ENCODE data around the gene ELMO1. TPM values are rescaled to one million over a fixed set of nuclear protein-coding genes. Genes with fewer than 3 reads are reported as not detected.

The ELMO1 gene
- total and polyA plus RNA-seq, 10 of the 15 experiments (the other 5 are each of a cell fraction or from before 2014, with no cell fraction given): 22.6 to 85.9 (median 56.6) TPM

DNA sequence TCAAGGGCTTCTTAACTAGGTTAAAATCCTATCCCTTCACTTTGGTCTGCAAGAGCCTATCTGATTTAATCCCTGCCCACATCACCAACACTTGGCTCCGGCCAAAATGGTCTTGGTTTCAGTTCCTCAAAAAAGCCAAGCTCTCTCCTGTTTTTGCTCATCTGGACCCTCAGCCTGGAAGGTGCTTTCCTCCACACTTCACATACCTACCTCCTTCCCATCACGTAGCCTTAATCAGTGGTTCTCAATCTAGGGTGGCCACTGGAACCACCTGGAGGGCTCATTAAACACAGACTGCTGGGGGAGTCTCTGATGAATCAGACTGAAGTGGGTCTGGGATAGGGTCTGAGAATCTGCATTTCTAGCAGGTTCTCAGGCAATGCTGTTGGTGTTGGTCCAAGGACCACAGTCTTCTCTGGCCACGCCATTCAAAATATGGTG is 497.4 kb downstream of the ELMO1 start (continued):
- TF ChIP-seq, protein P1, sequence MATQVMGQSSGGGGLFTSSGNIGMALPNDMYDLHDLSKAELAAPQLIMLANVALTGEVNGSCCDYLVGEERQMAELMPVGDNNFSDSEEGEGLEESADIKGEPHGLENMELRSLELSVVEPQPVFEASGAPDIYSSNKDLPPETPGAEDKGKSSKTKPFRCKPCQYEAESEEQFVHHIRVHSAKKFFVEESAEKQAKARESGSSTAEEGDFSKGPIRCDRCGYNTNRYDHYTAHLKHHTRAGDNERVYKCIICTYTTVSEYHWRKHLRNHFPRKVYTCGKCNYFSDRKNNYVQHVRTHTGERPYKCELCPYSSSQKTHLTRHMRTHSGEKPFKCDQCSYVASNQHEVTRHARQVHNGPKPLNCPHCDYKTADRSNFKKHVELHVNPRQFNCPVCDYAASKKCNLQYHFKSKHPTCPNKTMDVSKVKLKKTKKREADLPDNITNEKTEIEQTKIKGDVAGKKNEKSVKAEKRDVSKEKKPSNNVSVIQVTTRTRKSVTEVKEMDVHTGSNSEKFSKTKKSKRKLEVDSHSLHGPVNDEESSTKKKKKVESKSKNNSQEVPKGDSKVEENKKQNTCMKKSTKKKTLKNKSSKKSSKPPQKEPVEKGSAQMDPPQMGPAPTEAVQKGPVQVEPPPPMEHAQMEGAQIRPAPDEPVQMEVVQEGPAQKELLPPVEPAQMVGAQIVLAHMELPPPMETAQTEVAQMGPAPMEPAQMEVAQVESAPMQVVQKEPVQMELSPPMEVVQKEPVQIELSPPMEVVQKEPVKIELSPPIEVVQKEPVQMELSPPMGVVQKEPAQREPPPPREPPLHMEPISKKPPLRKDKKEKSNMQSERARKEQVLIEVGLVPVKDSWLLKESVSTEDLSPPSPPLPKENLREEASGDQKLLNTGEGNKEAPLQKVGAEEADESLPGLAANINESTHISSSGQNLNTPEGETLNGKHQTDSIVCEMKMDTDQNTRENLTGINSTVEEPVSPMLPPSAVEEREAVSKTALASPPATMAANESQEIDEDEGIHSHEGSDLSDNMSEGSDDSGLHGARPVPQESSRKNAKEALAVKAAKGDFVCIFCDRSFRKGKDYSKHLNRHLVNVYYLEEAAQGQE (IDR thresholded peaks at IDR 0.05; ENCODE audit: low read depth, low read length): no peak
- TF ChIP-seq NBN (IDR thresholded peaks at IDR 0.05) (peak; percentile 94; the same call in 1 of the 2 replicates), HDGF (IDR thresholded peaks at IDR 0.05) (no peak), CREM (IDR thresholded peaks at IDR 0.05; ENCODE audit: low read depth) (peak; percentile 93), PAX5 (IDR thresholded peaks at IDR 0.05; ENCODE audit: borderline replicate concordance, low read depth, low read length) (peak; percentile 95), NFXL1 (IDR thresholded peaks at IDR 0.05; ENCODE audit: borderline replicate concordance) (no peak), CREB1 (IDR thresholded peaks at IDR 0.05; ENCODE audit: low read depth) (peak; percentile 57), RELA (IDR thresholded peaks at IDR 0.05; ENCODE audit: borderline replicate concordance, partially characterized antibody) (peak; percentile 97), FOXK2 (IDR thresholded peaks at IDR 0.05) (no peak)
- TF ChIP-seq, protein P2, sequence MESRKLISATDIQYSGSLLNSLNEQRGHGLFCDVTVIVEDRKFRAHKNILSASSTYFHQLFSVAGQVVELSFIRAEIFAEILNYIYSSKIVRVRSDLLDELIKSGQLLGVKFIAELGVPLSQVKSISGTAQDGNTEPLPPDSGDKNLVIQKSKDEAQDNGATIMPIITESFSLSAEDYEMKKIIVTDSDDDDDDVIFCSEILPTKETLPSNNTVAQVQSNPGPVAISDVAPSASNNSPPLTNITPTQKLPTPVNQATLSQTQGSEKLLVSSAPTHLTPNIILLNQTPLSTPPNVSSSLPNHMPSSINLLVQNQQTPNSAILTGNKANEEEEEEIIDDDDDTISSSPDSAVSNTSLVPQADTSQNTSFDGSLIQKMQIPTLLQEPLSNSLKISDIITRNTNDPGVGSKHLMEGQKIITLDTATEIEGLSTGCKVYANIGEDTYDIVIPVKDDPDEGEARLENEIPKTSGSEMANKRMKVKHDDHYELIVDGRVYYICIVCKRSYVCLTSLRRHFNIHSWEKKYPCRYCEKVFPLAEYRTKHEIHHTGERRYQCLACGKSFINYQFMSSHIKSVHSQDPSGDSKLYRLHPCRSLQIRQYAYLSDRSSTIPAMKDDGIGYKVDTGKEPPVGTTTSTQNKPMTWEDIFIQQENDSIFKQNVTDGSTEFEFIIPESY (IDR thresholded peaks at IDR 0.05): 0 out of 2 replicates have a peak, but pooled peaks have one; percentile 14

Data from GM12878 (cell line).